HG03469 (cell line): Measurements from ENCODE around the gene PIAS4.

Source experiments
- ATAC-seq: cut with Tn5 transposase; IDR thresholded peaks from one replicate; pipeline ENCODE4 v1.9.1; 2021; ENCODE audit warnings: mild to moderate bottlenecking, moderate library complexity, moderate number of reproducible peaks; ENCODE audit not compliant: unreplicated experiment

PIAS4 gene

DNA sequence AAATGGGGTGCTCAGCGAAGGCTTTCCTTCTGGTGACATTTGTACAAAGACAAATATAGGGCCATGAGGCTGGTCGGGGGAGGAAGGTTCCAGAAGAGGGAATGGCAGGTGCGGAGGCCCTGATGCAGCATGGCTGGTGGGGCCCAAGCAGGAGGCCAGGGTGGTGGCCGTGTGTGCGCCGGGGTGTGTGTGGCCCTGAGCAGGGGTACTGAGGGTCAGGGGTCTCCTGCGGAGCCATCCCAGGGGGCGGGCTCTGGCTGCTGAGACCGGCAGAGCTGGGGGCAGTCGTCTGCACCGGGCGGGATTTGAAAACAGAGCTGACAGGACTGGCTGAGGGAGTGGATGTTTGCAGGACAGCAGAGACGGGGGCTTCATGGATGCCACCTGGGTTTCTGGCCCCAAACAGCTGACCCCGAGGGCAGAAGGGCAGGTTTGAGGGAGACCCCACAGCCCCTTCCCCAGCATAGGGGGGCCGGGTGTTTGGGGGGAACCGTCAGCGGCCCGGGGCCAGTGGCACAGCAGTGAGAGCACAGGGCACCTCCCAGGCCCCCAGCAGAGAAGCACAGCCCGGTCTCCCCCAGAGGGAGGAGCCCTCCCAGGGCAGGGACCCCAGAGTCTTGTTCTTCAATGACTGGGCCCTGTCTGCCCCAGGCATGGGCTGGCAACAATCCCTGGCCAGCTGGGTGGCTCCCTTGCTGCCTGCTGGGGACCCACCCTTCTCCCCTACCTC, 11.4 kb downstream of the PIAS4 start:
- ATAC-seq, result no peak

GRCh38 chr19:4019578-4019977, 12.0 kb downstream of the PIAS4 start:
- ATAC-seq, result no peak

DNA sequence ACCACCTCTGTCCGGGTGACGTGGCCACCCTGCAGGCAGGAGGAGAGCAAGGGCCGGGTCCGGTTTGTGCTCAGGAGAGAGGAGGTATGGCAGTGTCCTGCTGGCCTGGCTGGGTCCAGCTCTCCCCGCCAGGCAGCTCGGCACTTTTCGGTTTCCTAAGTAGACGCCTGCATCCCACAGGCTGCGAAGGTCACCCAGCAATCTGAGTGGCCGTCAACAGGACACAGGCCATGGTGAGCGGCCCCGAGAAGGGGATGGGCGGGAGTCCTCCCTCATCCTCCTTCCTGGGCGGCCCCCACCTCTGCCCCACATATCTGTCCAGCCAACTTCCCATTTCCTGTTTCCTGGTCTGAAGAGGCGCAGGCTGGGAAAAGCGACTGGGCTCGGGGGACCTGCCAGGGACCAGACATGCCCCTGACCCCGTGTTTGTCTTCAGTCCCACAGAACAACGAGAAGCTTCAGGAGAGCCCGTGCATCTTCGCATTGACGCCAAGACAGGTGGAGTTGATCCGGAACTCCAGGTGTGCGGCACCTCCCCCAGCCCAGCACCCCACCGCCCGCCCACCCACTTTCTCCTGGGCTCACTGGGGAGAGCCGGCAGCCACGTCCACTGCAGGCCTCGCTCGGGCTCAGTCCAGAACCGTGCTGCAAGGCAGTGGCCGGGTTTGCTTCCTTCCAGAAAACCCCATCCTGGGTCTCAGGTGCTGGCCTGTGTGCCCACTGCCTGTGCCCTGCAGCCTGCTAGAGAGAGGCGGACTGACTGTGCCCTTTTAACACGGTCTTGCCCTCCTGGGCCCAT, 16.3 kb downstream of the PIAS4 start:
- no peak for ATAC-seq

DNA sequence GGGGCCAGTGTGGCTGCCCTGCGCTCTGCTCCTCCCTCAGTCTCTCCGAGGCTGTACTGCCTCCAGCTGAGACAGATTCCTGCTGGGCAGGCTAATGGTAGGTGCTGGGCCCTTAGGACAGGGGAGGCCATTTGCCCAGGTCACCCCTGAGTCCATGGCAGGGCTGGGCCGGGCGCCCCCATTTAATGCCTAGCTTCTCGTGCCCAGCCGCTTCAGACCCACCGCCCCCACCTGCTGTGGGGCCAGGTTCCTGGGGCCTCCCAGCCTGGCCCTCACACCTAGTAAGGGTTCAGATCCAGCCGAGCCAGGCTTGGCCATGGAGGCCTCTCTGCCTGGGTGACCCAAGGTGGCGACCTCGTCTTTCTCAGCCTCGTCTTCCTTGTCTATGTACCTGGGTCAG, 17.8 kb downstream of the PIAS4 start:
- ATAC-seq, result no peak

GRCh38 chr19:4027146-4027545, 19.6 kb downstream of the PIAS4 start:
- ATAC-seq, result no peak

DNA sequence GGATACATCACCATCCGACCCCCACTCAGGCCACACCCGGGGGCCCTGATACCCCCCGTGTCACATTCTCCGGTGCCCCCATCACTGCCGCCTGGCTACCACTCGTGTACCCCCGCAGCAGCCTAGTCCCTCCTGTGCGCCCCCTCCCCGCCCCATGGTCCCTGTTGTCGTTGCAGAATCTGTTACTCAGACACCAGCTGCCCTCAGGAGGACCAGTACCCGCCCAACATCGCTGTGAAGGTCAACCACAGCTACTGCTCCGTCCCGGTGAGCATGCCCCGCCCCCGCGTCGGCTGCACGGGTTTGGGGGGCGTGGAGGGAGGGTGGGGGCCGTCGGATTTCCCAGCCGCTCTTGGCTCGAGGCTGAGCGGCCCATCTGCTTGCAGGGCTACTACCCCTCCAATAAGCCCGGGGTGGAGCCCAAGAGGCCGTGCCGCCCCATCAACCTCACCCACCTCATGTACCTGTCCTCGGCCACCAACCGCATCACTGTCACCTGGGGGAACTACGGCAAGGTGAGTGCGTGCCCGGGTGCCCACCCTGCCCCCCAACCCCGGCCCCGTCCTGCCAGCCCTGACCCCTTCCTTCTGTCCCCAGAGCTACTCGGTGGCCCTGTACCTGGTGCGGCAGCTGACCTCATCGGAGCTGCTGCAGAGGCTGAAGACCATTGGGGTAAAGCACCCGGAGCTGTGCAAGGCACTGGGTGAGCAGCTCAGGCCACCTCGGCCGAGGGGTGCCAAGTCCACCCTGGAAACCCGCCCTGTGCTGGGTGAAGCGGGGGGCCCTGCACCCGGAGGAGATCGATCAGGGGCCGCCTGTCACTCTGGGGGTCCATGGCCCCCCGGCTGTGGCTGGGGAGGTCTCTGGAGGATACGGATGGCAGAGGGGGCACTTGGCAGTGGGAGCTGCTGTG, 21.1 kb downstream of the PIAS4 start:
- ATAC-seq, result no peak

DNA sequence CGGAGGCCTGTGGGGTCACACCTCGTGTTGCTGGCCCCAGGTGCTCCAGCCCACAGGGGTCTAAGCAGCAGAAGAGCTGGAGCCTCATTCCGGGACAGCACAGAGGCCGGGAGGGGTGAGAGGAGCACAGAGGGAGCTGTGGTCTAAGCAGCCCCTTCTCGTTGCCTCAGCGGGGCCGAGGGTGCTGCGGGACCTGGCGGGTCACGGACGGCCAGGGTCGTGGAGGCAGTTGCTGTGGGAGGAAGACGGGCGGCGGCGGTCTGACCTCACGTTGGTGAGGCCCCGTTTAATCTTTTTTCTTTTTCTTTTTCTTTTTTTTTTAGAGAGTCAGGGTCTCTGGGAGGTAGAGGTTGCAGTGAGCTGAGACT, 21.7 kb downstream of the PIAS4 start:
- no peak for ATAC-seq

DNA sequence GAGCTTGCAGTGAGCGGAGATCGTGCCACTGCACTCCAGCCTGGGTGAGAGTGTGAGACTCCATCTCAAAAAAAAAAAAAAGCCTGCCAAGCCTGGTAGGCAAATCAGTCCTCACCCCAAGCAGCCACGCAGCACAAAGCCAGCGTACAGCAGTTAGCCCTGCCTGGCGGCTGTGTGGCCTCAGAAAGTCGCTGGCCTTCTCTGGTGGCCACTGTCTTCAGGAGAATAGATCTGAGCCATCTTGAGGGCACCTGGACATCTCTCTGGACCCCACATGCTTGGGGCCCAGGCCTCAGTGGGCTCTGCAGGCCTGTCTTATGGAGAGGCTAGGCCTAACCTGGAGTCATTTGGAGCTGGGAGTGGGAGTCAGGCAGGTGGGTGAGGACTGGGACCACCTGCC, 23.0 kb downstream of the PIAS4 start:
- ATAC-seq, result no peak

DNA sequence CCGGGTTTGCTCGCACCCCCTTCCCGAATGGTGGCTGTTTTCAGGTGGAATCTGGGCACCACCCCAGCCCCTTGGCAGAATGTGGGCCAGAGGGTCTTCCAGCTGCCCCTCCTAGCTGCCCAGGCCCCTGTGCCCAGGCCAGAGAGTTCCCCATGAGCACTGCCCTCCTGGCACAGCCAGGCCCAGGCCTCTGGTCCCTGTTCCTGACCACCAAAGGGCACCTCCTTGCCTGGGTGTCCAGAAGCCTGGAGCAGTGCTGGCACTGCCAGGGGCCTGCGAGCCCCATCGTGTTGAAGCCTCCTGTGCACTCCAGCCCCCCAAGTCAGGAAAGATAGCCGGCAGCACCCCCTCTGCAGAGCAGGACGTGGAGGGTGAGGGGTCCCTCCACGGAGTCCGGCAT, 23.4 kb downstream of the PIAS4 start:
- no peak for ATAC-seq

DNA sequence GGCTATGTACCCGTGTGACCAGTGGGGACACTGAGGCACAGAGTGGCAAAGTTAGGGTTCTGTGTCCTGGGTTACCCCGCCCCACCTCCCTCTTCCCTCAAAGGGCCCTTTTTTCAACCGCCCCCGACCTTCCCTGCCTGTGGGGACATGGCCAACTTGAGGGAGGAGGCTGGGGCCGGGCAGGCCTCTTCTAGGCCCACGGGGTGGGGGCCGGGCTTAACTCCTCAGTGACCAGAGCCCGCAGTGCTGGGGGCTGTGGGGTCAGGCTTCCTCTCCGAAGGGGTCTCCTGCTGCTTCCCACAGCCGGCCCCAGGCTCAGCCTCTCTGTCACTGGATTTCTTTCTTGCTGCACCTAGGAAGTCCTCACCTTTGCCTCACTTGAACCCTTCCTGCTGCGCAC, 23.9 kb downstream of the PIAS4 start:
- ATAC-seq, result no peak

DNA sequence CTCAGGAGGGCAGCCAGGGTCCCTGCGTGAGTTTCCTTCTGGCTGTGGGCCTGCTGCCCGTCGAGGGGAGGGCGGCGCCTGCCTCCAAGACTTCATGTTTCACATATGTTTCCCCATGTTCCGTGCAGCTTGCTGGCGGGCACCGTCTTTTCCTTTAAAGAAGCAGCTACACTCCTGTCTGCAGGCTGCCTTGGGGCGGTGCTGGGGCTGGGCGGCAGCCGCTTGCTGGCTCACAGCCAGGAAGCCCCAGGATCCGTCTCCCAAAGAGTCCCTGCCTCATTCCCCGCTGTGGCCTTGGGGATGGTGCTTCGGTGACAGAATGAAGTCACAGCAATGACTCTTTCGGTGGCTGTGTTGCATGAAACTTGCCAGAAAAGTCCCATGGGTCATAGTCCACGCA, 24.9 kb downstream of the PIAS4 start:
- ATAC-seq, result no peak

GRCh38 chr19:4033028-4033956, 25.8 kb downstream of the PIAS4 start:
- ATAC-seq, result no peak

DNA sequence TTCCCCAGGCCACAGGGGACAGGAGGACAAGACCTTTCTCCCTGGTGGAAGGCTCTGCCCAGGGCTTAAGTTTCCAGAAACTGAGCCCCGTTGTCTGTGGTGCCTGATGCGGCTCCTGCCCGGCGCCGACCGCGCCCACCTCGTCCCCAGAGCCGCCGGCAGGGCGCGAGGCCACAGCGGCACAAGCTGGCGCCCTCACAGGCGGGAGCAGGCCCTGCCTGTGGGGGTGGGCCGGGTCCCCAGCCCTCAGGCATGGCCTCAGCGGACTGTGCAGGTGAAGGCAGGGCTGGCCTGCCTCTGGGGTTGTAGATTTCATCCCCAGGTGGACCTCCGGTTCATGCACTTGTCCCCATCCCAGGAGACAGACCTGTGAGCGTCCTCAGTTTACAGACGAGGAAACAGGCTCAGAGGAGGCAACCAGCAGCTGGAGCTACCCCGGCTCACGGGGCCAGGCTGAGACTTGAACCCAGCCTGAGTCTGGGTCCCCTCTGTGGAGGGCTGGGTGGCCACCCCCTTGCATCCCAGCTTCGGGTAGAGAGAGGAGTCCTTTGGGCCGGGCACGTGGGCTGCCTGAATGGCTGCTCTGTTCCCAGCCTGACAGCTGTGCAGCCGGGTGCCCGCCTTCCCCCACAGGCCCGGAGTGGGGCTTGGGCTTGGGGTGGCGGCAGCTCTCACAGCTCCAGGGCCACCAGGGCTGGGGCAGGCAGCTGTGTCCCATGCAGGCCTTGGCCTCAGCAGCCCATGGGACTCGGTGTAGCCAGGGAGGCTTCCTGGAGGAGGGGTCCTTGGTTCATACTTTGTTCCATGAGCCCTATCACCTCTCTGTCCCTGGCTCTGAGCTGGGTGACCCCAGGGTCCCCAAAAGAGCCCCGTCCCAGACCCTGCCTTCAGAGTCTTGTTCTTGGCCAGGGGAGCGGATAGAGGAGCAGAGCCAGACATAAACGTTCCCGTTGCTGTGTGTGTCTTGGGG, 26.8 kb downstream of the PIAS4 start:
- no peak for ATAC-seq

GRCh38 chr19:4035018-4035566, 27.6 kb downstream of the PIAS4 start:
- no peak for ATAC-seq

DNA sequence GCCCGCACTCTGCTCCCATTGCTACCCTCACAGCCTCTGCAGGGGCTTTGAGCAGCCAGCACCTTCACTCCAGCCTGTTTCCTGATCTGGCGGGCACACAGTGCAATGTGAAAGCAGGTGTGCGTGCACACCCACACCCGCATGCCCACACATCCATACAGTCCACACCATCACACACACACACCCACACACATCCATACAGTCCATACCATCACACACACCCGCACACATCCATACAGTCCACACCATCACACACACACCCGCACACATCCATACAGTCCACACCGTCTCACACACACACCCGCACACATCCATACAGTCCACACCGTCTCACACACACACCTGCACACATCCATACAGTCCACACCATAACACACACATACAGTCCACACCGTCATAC, 28.0 kb downstream of the PIAS4 start:
- no peak for ATAC-seq

GRCh38 chr19:4036576-4037300, 29.2 kb downstream of the PIAS4 start:
- no peak for ATAC-seq

- ATAC-seq, result no peak
Observed at GRCh38 chr19:4037301-4037949, 29.9 kb downstream of the PIAS4 start.

DNA sequence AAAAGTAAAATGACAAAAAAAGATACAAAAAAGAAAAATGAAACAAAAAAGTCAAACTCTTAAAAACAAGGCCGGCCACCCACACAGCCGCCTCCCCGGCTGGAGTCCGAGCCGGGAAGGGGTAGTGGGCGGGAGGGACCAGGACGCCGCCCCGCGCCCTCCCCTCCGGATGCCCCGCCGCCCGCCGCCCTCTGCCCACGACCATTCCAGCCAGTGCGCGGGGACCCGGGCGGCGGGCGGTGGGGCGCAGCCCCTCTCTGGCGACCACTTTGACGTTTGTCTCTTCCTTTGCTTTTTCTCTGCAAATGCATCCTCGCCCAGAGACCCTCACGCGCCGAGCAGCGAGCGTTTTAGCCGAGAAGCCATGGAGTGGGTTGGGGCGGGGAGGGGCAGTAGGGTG, 30.5 kb downstream of the PIAS4 start:
- no peak for ATAC-seq
